PC-9 (cell line): Measurements from ENCODE around the gene ODC1. TPM values are rescaled to one million over a fixed set of nuclear protein-coding genes. Genes with fewer than 3 reads are reported as not detected.

ENCODE experiments used
- BruUV-seq: library from RNA; stranded (reverse); fragments of 400-500 nt; replicated peaks from 2 replicates; lab custom pipeline; 2021; lab: Mats Ljungman, UMichigan
- CTCF ChIA-PET: fragments of 300-600 bp; sonication (Branson Sonifier 250); formaldehyde crosslinking; loops from one replicate; lab custom pipeline; 2022; ENCODE audit warnings: antibody characterized with exemption; lab: Charles Lee
- POLR2A ChIA-PET: fragments of 300-600 bp; sonication (Branson Sonifier 250); formaldehyde crosslinking; loops from one replicate; lab custom pipeline; 2022; ENCODE audit warnings: antibody characterized with exemption; ENCODE audit not compliant: unreplicated experiment; lab: Charles Lee
- DNase-seq, 2 experiments: peaks; one replicate each; pipeline versions ENCODE4 v3.0.0 to v3.0.0-alpha.2; 2015 to 2022; ENCODE audit warnings: mixed read lengths in 1 of 2
- H2AFZ ChIP-seq: fragments of 200-600 bp; sonication (generic); 2 replicates; pipeline ENCODE4 v1.8.1; 2017; ENCODE audit warnings: antibody characterized with exemption
- H3F3A ChIP-seq: fragments of 200-600 bp; sonication (generic); 2 replicates; pipeline ENCODE4 v1.8.1; 2017; ENCODE audit warnings: antibody characterized with exemption, mild to moderate bottlenecking, low read depth; ENCODE audit not compliant: insufficient read depth
- H3K27ac ChIP-seq: fragments of 200-600 bp; sonication (generic); 2 replicates; pipeline ENCODE4 v1.6.1; 2016; ENCODE audit warnings: mixed run types
- H3K27me3 ChIP-seq: fragments of 200-600 bp; sonication (generic); 2 replicates; pipeline ENCODE4 v1.6.1; 2016; ENCODE audit warnings: low read depth, mixed run types; ENCODE audit not compliant: insufficient read depth
- H3K36me3 ChIP-seq: fragments of 200-600 bp; sonication (generic); 2 replicates; pipeline ENCODE4 v1.6.1; 2016; ENCODE audit warnings: low read depth, mixed run types
- H3K4me1 ChIP-seq: fragments of 200-600 bp; sonication (generic); replicated peaks from 2 replicates; pipeline ENCODE4 v1.6.1; 2016; ENCODE audit warnings: mixed run types; ENCODE audit not compliant: insufficient read depth
- H3K4me2 ChIP-seq: fragments of 200-600 bp; sonication (generic); 2 replicates; pipeline ENCODE4 v1.6.1; 2017; ENCODE audit warnings: mixed run types
- H3K4me3 ChIP-seq: fragments of 200-600 bp; sonication (generic); 2 replicates; pipeline ENCODE4 v1.6.1; 2016; ENCODE audit warnings: mixed run types
- H3K79me2 ChIP-seq: fragments of 200-600 bp; sonication (generic); 2 replicates; pipeline ENCODE4 v1.6.1; 2017; ENCODE audit warnings: low read depth, mixed run types
- H3K9me2 ChIP-seq: fragments of 200-600 bp; sonication (generic); 2 replicates; pipeline ENCODE4 v1.8.1; 2017; ENCODE audit warnings: mild to moderate bottlenecking; ENCODE audit not compliant: insufficient read depth
- H3K9me3 ChIP-seq: fragments of 200-600 bp; sonication (generic); 2 replicates; pipeline ENCODE4 v1.8.1; 2016; ENCODE audit warnings: low read depth; ENCODE audit not compliant: insufficient read depth
- H4K20me1 ChIP-seq: fragments of 200-600 bp; sonication (generic); 2 replicates; pipeline ENCODE4 v1.8.1; 2017; ENCODE audit not compliant: insufficient read depth
- EZH2 ChIP-seq: fragments of 200-600 bp; sonication (generic); IDR thresholded peaks from 2 replicates; pipeline ENCODE4 v1.8.0; 2017; ENCODE audit warnings: antibody characterized with exemption, low read depth
- intact Hi-C: fragments of 100-400 bp; cut with micrococcal nuclease; formaldehyde crosslinking; loops from one replicate; pipeline ENCODE4 v1.10.0; 2022; ENCODE audit not compliant: unreplicated experiment
- total RNA-seq: library from RNA; stranded (reverse); gene quantifications from 2 replicates; pipeline ENCODE4 v1.2.3, GENCODE V29; 2021
- TF ChIP-seq, protein P1 (sequence below): fragments of 200-600 bp; sonication (generic); conservative IDR thresholded peaks from 2 replicates; pipeline ENCODE4 v1.6.1; 2017; ENCODE audit warnings: mixed run types, antibody characterized with exemption, mild to moderate bottlenecking, moderate library complexity

ODC1 gene
- total RNA-seq, 1 experiment from 2014 or later = 40.5 TPM

- CTCF ChIA-PET = no interaction called here
- Histone ChIP-seq H2AFZ (no peak overlapping the region), H3F3A (peaks cover 24% of the 10 kb centered on the region; the same call in 1 of the 2 replicates), H3K27ac (peak overlapping the region; percentile 18; the same call in 1 of the 2 replicates), H3K4me2 (peak overlapping the region; percentile 59), H3K36me3 (no peaks in the 10 kb centered on the region), H3K27me3 (peaks cover 18% of the 10 kb centered on the region), H3K9me3 (no peaks in the 10 kb centered on the region), H4K20me1 (0 out of 2 replicates have a peak, but pooled peaks cover 4% of the 10 kb centered on the region), H3K4me3 (no peak overlapping the region; the same call in 1 of the 2 replicates), H3K79me2 (no peaks in the 10 kb centered on the region), H3K4me1 (peaks cover 26% of the 10 kb centered on the region), H3K9me2 (no peaks in the 10 kb centered on the region; the same call in 1 of the 2 replicates)
- intact Hi-C loops = loop anchor here (1.0 kb wide), 2 partner anchors 27 to 60 kb away; no protein-coding TSS in a partner anchor
- TF ChIP-seq EZH2 = no peak
- TF ChIP-seq, protein P1, sequence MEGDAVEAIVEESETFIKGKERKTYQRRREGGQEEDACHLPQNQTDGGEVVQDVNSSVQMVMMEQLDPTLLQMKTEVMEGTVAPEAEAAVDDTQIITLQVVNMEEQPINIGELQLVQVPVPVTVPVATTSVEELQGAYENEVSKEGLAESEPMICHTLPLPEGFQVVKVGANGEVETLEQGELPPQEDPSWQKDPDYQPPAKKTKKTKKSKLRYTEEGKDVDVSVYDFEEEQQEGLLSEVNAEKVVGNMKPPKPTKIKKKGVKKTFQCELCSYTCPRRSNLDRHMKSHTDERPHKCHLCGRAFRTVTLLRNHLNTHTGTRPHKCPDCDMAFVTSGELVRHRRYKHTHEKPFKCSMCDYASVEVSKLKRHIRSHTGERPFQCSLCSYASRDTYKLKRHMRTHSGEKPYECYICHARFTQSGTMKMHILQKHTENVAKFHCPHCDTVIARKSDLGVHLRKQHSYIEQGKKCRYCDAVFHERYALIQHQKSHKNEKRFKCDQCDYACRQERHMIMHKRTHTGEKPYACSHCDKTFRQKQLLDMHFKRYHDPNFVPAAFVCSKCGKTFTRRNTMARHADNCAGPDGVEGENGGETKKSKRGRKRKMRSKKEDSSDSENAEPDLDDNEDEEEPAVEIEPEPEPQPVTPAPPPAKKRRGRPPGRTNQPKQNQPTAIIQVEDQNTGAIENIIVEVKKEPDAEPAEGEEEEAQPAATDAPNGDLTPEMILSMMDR = no peak
- no TSS peak for BruUV-seq
- POLR2A ChIA-PET = interaction anchor here (0.8 kb wide), 1 partner anchor 400 kb away, joined by 3 read pairs; no protein-coding TSS in a partner anchor
- peak; percentile 65 to 99 for DNase-seq
Measured at GRCh38 chr2:10487081-10487740, 39.1 kb upstream of the ODC1 start.

- Histone ChIP-seq H3K9me2 (no peaks in the 10 kb centered on the region; the same call in 1 of the 2 replicates), H3K9me3 (no peaks in the 10 kb centered on the region), H3K36me3 (no peaks in the 10 kb centered on the region), H3F3A (peaks cover 20% of the 10 kb centered on the region; the same call in 1 of the 2 replicates), H3K4me1 (peaks cover 26% of the 10 kb centered on the region), H2AFZ (no peak overlapping the region), H3K4me3 (no peak overlapping the region; the same call in 1 of the 2 replicates), H3K27me3 (peaks cover 22% of the 10 kb centered on the region), H3K27ac (peak overlapping the region; percentile 18; the same call in 1 of the 2 replicates), H3K79me2 (no peaks in the 10 kb centered on the region), H3K4me2 (peak overlapping the region; percentile 59), H4K20me1 (0 out of 2 replicates have a peak, but pooled peaks cover 4% of the 10 kb centered on the region)
- no TSS peak for BruUV-seq
- intact Hi-C loops = loop anchor here (1.0 kb wide), 2 partner anchors 26 to 61 kb away; no protein-coding TSS in a partner anchor
- CTCF ChIA-PET = no interaction called here
- TF ChIP-seq, protein P1 = no peak
- TF ChIP-seq EZH2 = no peak
- DNase-seq = no peak
- POLR2A ChIA-PET = interaction anchor here (0.8 kb wide), 1 partner anchor 400 kb away, joined by 3 read pairs; no protein-coding TSS in a partner anchor
Measured at GRCh38 chr2:10486601-10487079, 38.5 kb upstream of the ODC1 start.

- no TSS peak for BruUV-seq
- intact Hi-C loops = no loop called here
Measured at GRCh38 chr2:10486091-10486490, 38.0 kb upstream of the ODC1 start.

More at GRCh38 chr2:10486091-10486490, 38.0 kb upstream of the ODC1 start:
- Histone ChIP-seq H2AFZ (no peak overlapping the region), H3K36me3 (no peaks in the 10 kb centered on the region), H3K79me2 (no peaks in the 10 kb centered on the region), H3K4me1 (peaks cover 22% of the 10 kb centered on the region), H3K4me3 (no peak overlapping the region), H3K9me3 (no peaks in the 10 kb centered on the region), H3F3A (peaks cover 20% of the 10 kb centered on the region; the same call in 1 of the 2 replicates), H4K20me1 (0 out of 2 replicates have a peak, but pooled peaks cover 4% of the 10 kb centered on the region), H3K9me2 (no peaks in the 10 kb centered on the region; the same call in 1 of the 2 replicates), H3K27ac (no peak overlapping the region), H3K27me3 (peaks cover 23% of the 10 kb centered on the region), H3K4me2 (no peak overlapping the region)
- TF ChIP-seq EZH2 = no peak
- TF ChIP-seq, protein P1 = no peak
- CTCF ChIA-PET = no interaction called here
- DNase-seq = no peak
- POLR2A ChIA-PET = no interaction called here
